HepG2 (cell line): Measurements from ENCODE around the gene NTS. TPM values are rescaled to one million over a fixed set of nuclear protein-coding genes. Genes with fewer than 3 reads are reported as not detected.

Experiments used
- ATAC-seq: fragments of 200-7000 bp; cut with Tn5 transposase; 3 replicates; pipeline ENCODE4 v1.9.1; 2020; ENCODE audit warnings: mild to moderate bottlenecking, moderate library complexity
- BruUV-seq: library from RNA; stranded (reverse); fragments of 400-500 nt; replicated peaks from 2 replicates; lab custom pipeline; 2021; lab: Mats Ljungman, UMichigan
- CTCF ChIA-PET: fragments of 300-600 bp; formaldehyde crosslinking; extraction: SDS; loops from one replicate; lab custom pipeline; 2021; ENCODE audit warnings: low total read pairs, inconsistent platforms, low intra/inter-chr PET ratio; lab: Yijun Ruan, JAX
- POLR2A ChIA-PET: fragments of 350-600 bp; sonication (Branson Sonifier 250); formaldehyde crosslinking; loops from one replicate; lab custom pipeline; 2020; ENCODE audit warnings: antibody characterized with exemption, inconsistent platforms; lab: Yijun Ruan, JAX
- DNase-seq: peaks from one replicate; pipeline ENCODE4 v3.0.0-alpha.2; 2015; ENCODE audit warnings: low spot score
- FAIRE-seq: peaks from 3 replicates; lab custom pipeline; 2011; peaks lifted over from hg19 to GRCh38; lab: Jason Lieb, UNC
- H2AFZ ChIP-seq: one replicate; pipeline ENCODE4 v1.6.1; 2011; ENCODE audit warnings: low read length, inconsistent platforms
- H3K27ac ChIP-seq: fragments of 300-600 bp; 3 replicates; pipeline ENCODE4 v1.8.0; 2011; ENCODE audit warnings: mixed run types, mild to moderate bottlenecking, mixed read lengths, low read length, inconsistent platforms; ENCODE audit not compliant: insufficient read depth; ENCODE audit errors: extremely low read length
- H3K27me3 ChIP-seq, 2 experiments: fragments of 200-600 bp in 1 of 2; 2 replicates in 1 of 2; 3 replicates in 1 of 2; pipeline versions ENCODE4 v1.6.0 to v1.8.0; 2011; ENCODE audit warnings: low read length in 2 of 2, mild to moderate bottlenecking in 2 of 2, moderate library complexity in 2 of 2, inconsistent platforms in 1 of 2; ENCODE audit not compliant: insufficient read depth in 2 of 2, control insufficient read depth in 1 of 2
- H3K36me3 ChIP-seq, 2 experiments: fragments of 200-600 bp in 1 of 2; replicated peaks in 1 of 2; 2 replicates in 1 of 2; 3 replicates in 1 of 2; pipeline versions ENCODE4 v1.5.1 to v1.8.0; 2011; ENCODE audit warnings: low read length in 2 of 2, inconsistent platforms in 1 of 2; ENCODE audit not compliant: insufficient read depth in 2 of 2, control insufficient read depth in 1 of 2
- H3K4me1 ChIP-seq: 2 replicates; pipeline ENCODE4 v1.5.1; 2012; ENCODE audit warnings: low read length, inconsistent platforms; ENCODE audit not compliant: insufficient read depth
- H3K4me2 ChIP-seq: 2 replicates; pipeline ENCODE4 v1.6.0; 2011; ENCODE audit warnings: low read depth, low read length, inconsistent platforms
- H3K4me3 ChIP-seq, 3 experiments: fragments of 200-600 bp in 1 of 3; sonication (generic), shearing (Covaris generic) in 1 of 3; replicated peaks in 1 of 3; 2 replicates each; pipeline ENCODE4 v1.5.1; 2011 to 2016; ENCODE audit warnings: low read length in 3 of 3, inconsistent platforms in 2 of 3, low read depth in 2 of 3, mild to moderate bottlenecking in 2 of 3, control low read depth in 1 of 3, mixed read lengths in 1 of 3; ENCODE audit not compliant: insufficient read depth in 1 of 3
- H3K79me2 ChIP-seq: one replicate; pipeline ENCODE4 v1.6.1; 2011; ENCODE audit warnings: low read length, inconsistent platforms; ENCODE audit not compliant: insufficient read depth
- H3K9ac ChIP-seq: 2 replicates; pipeline ENCODE4 v1.6.0; 2011; ENCODE audit warnings: mild to moderate bottlenecking, low read depth, low read length, inconsistent platforms; ENCODE audit not compliant: insufficient read depth
- H3K9me3 ChIP-seq: 2 replicates; pipeline ENCODE4 v1.5.1; 2012; ENCODE audit warnings: mild to moderate bottlenecking, low read length
- H4K20me1 ChIP-seq: 2 replicates; pipeline ENCODE4 v1.6.0; 2011; ENCODE audit warnings: inconsistent platforms, mild to moderate bottlenecking, low read length, moderate library complexity; ENCODE audit not compliant: insufficient read depth
- ARNT ChIP-seq: fragments of 450-650 bp; IDR thresholded peaks from 2 replicates; pipeline ENCODE4 v1.6.1; 2017
- FOXM1 ChIP-seq: sonication (generic); formaldehyde crosslinking; IDR thresholded peaks from 2 replicates; pipeline ENCODE4 v1.5.0; 2020; ENCODE audit warnings: missing genetic modification reagents
- KDM5B ChIP-seq: sonication (generic); formaldehyde crosslinking; IDR thresholded peaks from 2 replicates; pipeline ENCODE4 v1.4.0; 2020; ENCODE audit warnings: missing genetic modification reagents, mild to moderate bottlenecking, borderline replicate concordance
- LRRFIP1 ChIP-seq: sonication (generic); formaldehyde crosslinking; conservative IDR thresholded peaks from 2 replicates; pipeline ENCODE4 v1.4.0; 2020; ENCODE audit warnings: missing genetic modification reagents
- SMAD1 ChIP-seq: sonication (generic); formaldehyde crosslinking; IDR thresholded peaks from 2 replicates; pipeline ENCODE4 v1.4.0; 2020; ENCODE audit warnings: missing genetic modification reagents, low read depth, mild to moderate bottlenecking, borderline replicate concordance
- ZC3H13 ChIP-seq: sonication (generic); formaldehyde crosslinking; IDR thresholded peaks from 2 replicates; pipeline ENCODE4 v1.8.1; 2023; ENCODE audit warnings: mild to moderate bottlenecking, missing genetic modification reagents, moderate library complexity
- ZNF3 ChIP-seq: IDR thresholded peaks from 2 replicates; pipeline ENCODE4 v1.7.0; 2017; ENCODE audit warnings: inconsistent platforms
- ZNF563 ChIP-seq: sonication (generic); formaldehyde crosslinking; IDR thresholded peaks from 2 replicates; pipeline ENCODE4 v1.8.0; 2022; ENCODE audit warnings: mild to moderate bottlenecking, moderate library complexity, missing genetic modification reagents
- ZNF644 ChIP-seq: IDR thresholded peaks from 2 replicates; pipeline ENCODE4 v1.6.1; 2016; ENCODE audit warnings: low read depth
- WGBS: methylation state at CpG from one replicate; pipeline ENCODE4 v1.1.6; 2017; ENCODE audit warnings: low lambda C conversion rate; 5-methylcytosine and 5-hydroxymethylcytosine counted together
- in situ Hi-C: cut with HindIII; loops from 2 replicates; pipeline ENCODE4 v1.10.0; 2017; ENCODE audit warnings: low pct_unique_long_range_greater_than_20kb; ENCODE audit not compliant: extremely low pct_ligation_motif_present
- intact Hi-C: fragments of 100-400 bp; cut with micrococcal nuclease; formaldehyde crosslinking; loops from one replicate; pipeline ENCODE4 v1.10.0; 2022; ENCODE audit not compliant: unreplicated experiment
- polyA plus RNA-seq, 8 experiments: library from polyadenylated mRNA; depleted of rRNA in 3 of 8; stranded (reverse) in 7 of 8; unstranded in 1 of 8; fragments of >200 nt; fragmentation: Illumina TruSeq in 4 of 8; extraction: Trizol in 4 of 8; gene quantifications; 2 replicates each; pipeline versions ENCODE4 v1.2.1 to v1.2.3, GENCODE V29; 2011 to 2016; ENCODE audit warnings: low read depth in 4 of 8, missing spikeins in 1 of 8, mixed read lengths in 1 of 8; ENCODE audit not compliant: insufficient read depth in 1 of 8
- total RNA-seq, 5 experiments: library from RNA; depleted of rRNA; stranded (reverse); fragments of >200 nt; fragmentation: Illumina TruSeq; extraction: Trizol; gene quantifications; 2 replicates each; pipeline ENCODE4 v1.2.3, GENCODE V29; 2016; ENCODE audit warnings: low read depth in 1 of 5
- TF ChIP-seq, protein P1 (sequence below): sonication (generic); formaldehyde crosslinking; IDR thresholded peaks from 2 replicates; pipeline ENCODE4 v1.4.0; 2020; ENCODE audit warnings: missing genetic modification reagents, borderline replicate concordance

The NTS gene
- total and polyA plus RNA-seq, 2 of the 13 experiments (the other 11 are each of a cell fraction or from before 2014, with no cell fraction given), result 0.05 to 0.13 TPM

DNA sequence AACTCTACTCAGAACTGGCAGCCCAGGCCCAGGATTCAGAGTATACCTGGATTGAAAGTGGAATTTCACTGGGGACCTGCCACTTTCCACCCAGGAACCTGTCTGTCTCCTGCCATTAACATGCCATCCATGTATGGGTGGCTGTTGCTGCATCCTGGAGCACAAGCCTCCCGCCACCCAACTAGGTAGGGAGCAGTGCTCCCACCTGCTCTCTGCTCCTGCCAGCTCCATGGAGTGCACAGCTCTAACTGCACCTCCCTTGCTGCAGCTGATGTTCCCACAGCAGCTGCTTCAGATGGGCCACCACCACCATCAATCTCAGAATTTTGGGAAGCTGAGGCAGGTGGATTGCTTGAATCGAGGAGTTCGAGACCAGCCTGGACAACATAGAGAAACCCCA is 17.1 kb upstream of the NTS start:
- WGBS, result 0% methylated on average over 2 of the region's 3 CpGs
- BruUV-seq, result no TSS peak

More for the DNA sequence above, 17.1 kb upstream of the NTS start:
- no peaks in the 10 kb centered on the region for H3K36me3 ChIP-seq
- TF ChIP-seq, protein P1, sequence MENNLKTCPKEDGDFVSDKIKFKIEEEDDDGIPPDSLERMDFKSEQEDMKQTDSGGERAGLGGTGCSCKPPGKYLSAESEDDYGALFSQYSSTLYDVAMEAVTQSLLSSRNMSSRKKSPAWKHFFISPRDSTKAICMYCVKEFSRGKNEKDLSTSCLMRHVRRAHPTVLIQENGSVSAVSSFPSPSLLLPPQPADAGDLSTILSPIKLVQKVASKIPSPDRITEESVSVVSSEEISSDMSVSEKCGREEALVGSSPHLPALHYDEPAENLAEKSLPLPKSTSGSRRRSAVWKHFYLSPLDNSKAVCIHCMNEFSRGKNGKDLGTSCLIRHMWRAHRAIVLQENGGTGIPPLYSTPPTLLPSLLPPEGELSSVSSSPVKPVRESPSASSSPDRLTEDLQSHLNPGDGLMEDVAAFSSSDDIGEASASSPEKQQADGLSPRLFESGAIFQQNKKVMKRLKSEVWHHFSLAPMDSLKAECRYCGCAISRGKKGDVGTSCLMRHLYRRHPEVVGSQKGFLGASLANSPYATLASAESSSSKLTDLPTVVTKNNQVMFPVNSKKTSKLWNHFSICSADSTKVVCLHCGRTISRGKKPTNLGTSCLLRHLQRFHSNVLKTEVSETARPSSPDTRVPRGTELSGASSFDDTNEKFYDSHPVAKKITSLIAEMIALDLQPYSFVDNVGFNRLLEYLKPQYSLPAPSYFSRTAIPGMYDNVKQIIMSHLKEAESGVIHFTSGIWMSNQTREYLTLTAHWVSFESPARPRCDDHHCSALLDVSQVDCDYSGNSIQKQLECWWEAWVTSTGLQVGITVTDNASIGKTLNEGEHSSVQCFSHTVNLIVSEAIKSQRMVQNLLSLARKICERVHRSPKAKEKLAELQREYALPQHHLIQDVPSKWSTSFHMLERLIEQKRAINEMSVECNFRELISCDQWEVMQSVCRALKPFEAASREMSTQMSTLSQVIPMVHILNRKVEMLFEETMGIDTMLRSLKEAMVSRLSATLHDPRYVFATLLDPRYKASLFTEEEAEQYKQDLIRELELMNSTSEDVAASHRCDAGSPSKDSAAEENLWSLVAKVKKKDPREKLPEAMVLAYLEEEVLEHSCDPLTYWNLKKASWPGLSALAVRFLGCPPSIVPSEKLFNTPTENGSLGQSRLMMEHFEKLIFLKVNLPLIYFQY (CRISPR knock-in tag), result no peak
- no peak for TF ChIP-seq ARNT
- no peak for TF ChIP-seq KDM5B (CRISPR knock-in tag)
- TF ChIP-seq SMAD1 (CRISPR knock-in tag), result no peak
- no peak for TF ChIP-seq FOXM1 (CRISPR knock-in tag)
- TF ChIP-seq LRRFIP1, result no peak
- TF ChIP-seq ZNF3, result no peak
- TF ChIP-seq ZNF644 (CRISPR knock-in tag), result no peak
- TF ChIP-seq ZC3H13, result no peak
- TF ChIP-seq ZNF563 (CRISPR knock-in tag), result no peak
- H2AFZ ChIP-seq, result no peak overlapping the region
- H3K27ac ChIP-seq, result no peak overlapping the region
- CTCF ChIA-PET, result no interaction called here
- no peaks in the 10 kb centered on the region for H4K20me1 ChIP-seq
- H3K9ac ChIP-seq, result no peak overlapping the region
- H3K79me2 ChIP-seq, result no peaks in the 10 kb centered on the region
- no peak overlapping the region for H3K4me3 ChIP-seq
- DNase-seq (no peak), FAIRE-seq (no peak), ATAC-seq (no peak)
- intact Hi-C loops (no loop called here), in situ Hi-C loops (no loop called here)
- POLR2A ChIA-PET, result no interaction called here
- no peaks in the 10 kb centered on the region for H3K27me3 ChIP-seq
- H3K9me3 ChIP-seq, result no peaks in the 10 kb centered on the region
- no peaks in the 10 kb centered on the region for H3K4me1 ChIP-seq
- no peak overlapping the region for H3K4me2 ChIP-seq
